ENCODE results near the gene SCARB1.
A peak's percentile ranks its signal among the peaks of the same experiment; 100 is the strongest.

The SCARB1 gene

DNA sequence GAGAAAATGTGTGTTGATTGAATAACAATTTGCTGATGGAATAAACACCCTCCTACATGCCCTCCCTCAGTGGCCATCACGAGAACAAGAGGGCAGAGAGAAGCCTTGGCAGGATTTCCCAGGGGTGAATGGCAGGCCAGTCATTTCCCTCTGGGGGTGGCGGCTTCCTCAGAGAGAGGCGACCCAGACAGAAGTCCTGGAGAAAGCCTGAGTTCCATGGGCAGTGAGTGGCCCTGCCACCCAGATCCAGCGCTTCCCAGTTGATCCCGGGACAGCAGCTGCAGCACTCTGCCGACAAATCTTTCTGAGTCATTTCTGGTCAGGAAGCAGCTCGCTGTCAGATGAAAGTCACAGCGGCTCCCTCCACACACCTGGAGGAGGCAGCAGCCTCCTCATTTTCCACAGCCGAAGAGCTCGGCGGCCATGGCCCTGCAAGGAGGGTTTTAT is 123.0 kb downstream of the SCARB1 start:
- Histone ChIP-seq H3K4me1 (ENCODE audit: control insufficient read depth in 1 of 2, insufficient read depth in 2 of 2, low read length in 2 of 2) (peaks cover 5 to 8% of the 10 kb centered on the region in 2 experiments), H3K4me3 (ENCODE audit: low read depth, low read length) (no peak overlapping the region), H3K79me1 (ENCODE audit: low read length) (peaks cover 2% of the 10 kb centered on the region), H4K12ac (ENCODE audit: low read depth, low read length) (no peak overlapping the region), H3K18ac (ENCODE audit: low read length) (no peak overlapping the region), H2BK12ac (ENCODE audit: low read length) (no peak overlapping the region), H3K9ac (ENCODE audit: low read length) (no peak overlapping the region), H2BK5ac (ENCODE audit: low read depth, low read length, poor library complexity) (no peak overlapping the region), H3K4ac (ENCODE audit: low read depth, low read length) (no peak overlapping the region), H4K8ac (ENCODE audit: low read depth, low read length) (no peak overlapping the region), H3K14ac (ENCODE audit: low read length) (no peak overlapping the region), H3K36me3 (ENCODE audit: control insufficient read depth in 1 of 2, insufficient read depth in 2 of 2, low read length in 2 of 2) (no peaks in the 10 kb centered on the region), H3K27ac (ENCODE audit: low read depth, low read length) (no peak overlapping the region), H3K27me3 (ENCODE audit: insufficient read depth, low read length) (no peaks in the 10 kb centered on the region), H2AFZ (ENCODE audit: insufficient read depth, low read length, poor library complexity) (no peak overlapping the region), H4K91ac (ENCODE audit: low read depth, low read length) (no peak overlapping the region), H3K4me2 (ENCODE audit: low read length) (no peak overlapping the region), H3K23ac (ENCODE audit: low read length) (no peak overlapping the region), H3K9me3 (ENCODE audit: insufficient read depth, low read depth, low read length) (peaks cover 5% of the 10 kb centered on the region), H2BK120ac (ENCODE audit: insufficient read depth, low read length, poor library complexity) (no peak overlapping the region), H3K79me2 (ENCODE audit: control insufficient read depth, insufficient read depth, low read length, poor library complexity) (no peaks in the 10 kb centered on the region), H2AK5ac (ENCODE audit: low read length) (no peak overlapping the region)
- no CpG with 5 or more reads among the region's 11 CpGs for WGBS (ENCODE audit: extremely low coverage, insufficient coverage, insufficient read length)
- peak; percentile 81 for DNase-seq

DNA sequence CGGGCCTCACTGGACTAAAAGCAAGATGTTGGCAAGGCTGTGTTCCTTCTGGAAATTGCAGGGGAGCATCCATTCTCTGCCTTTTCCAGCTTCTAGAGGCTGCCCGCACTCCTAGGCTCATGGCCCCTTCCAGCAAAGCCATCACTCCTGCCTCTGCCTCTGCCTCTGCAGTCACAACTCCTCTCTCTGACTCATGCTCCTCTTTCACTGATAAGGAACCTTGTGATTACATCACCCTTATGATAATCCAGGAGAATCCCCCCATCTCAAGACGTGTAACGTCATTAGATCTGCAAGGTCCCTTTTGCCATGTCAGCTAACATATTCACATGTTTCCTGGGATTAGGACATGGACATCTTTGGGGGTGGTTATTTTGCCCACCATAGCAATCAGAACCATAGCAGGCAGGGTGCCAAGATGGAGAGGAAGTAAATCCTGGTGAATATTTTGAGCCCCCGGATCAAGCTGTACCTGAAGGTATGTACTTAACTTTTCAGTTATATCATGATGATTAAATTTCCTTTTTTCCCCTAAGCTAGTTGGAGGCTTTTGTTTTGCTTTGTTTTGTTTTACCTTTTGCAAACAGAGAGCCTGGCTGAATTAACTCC is 123.6 kb downstream of the SCARB1 start:
- no peak overlapping the region for H3K18ac ChIP-seq (ENCODE audit: low read length)
- H3K27ac ChIP-seq (ENCODE audit: low read depth, low read length): no peak overlapping the region
- no peak overlapping the region for H2AFZ ChIP-seq (ENCODE audit: insufficient read depth, low read length, poor library complexity)
- H3K4me2 ChIP-seq (ENCODE audit: low read length): no peak overlapping the region
- no peak overlapping the region for H3K14ac ChIP-seq (ENCODE audit: low read length)
- no peaks in the 10 kb centered on the region for H3K79me1 ChIP-seq (ENCODE audit: low read length)
- H3K36me3 ChIP-seq (ENCODE audit: control insufficient read depth in 1 of 2, insufficient read depth in 2 of 2, low read length in 2 of 2): no peaks in the 10 kb centered on the region
- H2AK5ac ChIP-seq (ENCODE audit: low read length): no peak overlapping the region
- H3K9me3 ChIP-seq (ENCODE audit: insufficient read depth, low read depth, low read length): peaks cover 5% of the 10 kb centered on the region
- no peak overlapping the region for H2BK12ac ChIP-seq (ENCODE audit: low read length)
- H3K4me3 ChIP-seq (ENCODE audit: low read depth, low read length): no peak overlapping the region
- H3K23ac ChIP-seq (ENCODE audit: low read length): no peak overlapping the region
- DNase-seq: peak in 1 of 2 donors; percentile 68
- no peak overlapping the region for H4K8ac ChIP-seq (ENCODE audit: low read depth, low read length)
- H3K4ac ChIP-seq (ENCODE audit: low read depth, low read length): no peak overlapping the region
- no peak overlapping the region for H2BK5ac ChIP-seq (ENCODE audit: low read depth, low read length, poor library complexity)
- no peaks in the 10 kb centered on the region for H3K79me2 ChIP-seq (ENCODE audit: control insufficient read depth, insufficient read depth, low read length, poor library complexity)
- no peak overlapping the region for H4K91ac ChIP-seq (ENCODE audit: low read depth, low read length)
- H3K27me3 ChIP-seq (ENCODE audit: insufficient read depth, low read length): no peaks in the 10 kb centered on the region
- H3K9ac ChIP-seq (ENCODE audit: low read length): no peak overlapping the region
- no CpG with 5 or more reads among the region's 5 CpGs for WGBS (ENCODE audit: extremely low coverage, insufficient coverage, insufficient read length)
- no peak overlapping the region for H2BK120ac ChIP-seq (ENCODE audit: insufficient read depth, low read length, poor library complexity)
- H4K12ac ChIP-seq (ENCODE audit: low read depth, low read length): no peak overlapping the region
- H3K4me1 ChIP-seq (ENCODE audit: control insufficient read depth in 1 of 2, insufficient read depth in 2 of 2, low read length in 2 of 2): peaks cover 5 to 7% of the 10 kb centered on the region in 2 experiments

DNA sequence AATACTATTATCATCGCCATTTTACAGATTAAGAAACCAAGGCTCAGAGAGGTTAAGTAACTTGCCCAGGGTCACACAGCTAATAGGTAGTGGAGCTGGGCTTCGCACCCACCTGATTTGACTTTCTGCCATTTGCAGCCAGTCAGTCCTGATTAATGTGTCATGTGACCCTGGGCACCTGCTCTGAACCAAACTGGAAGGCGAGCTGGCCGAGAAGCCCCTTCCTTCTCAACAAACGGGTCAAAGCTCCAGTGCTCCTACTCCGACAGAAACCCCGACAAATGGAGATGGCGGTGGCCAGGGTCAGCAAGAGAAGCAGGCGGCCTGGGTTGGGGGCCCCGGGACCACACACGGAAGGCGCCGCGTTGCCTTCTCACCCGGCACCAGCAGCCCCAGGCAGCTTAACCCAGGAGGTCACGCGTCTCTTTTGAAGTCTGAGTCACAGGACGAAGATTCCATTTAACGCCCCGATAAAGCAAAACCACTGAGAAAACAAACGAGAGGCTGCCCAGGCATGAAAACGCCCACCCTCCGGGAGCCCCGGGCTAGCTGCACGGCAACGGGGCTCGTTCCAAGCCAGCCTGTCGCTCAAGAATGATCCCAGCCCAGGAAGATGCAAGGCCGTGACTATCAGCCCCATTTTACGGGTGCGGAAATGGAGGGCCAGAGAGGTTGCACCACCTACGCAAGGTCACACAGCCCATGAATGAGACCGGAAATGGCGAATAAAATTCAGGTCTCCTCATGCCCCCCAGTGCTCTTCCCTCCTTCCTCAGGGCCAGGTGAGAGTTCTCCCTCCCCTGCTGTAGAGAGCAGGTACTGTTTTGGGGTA is 124.8 kb downstream of the SCARB1 start:
- Histone ChIP-seq H3K23ac (ENCODE audit: low read length) (no peak overlapping the region), H3K9me3 (ENCODE audit: insufficient read depth, low read depth, low read length) (peaks cover 5% of the 10 kb centered on the region), H4K12ac (ENCODE audit: low read depth, low read length) (no peak overlapping the region), H2BK120ac (ENCODE audit: insufficient read depth, low read length, poor library complexity) (no peak overlapping the region), H2BK5ac (ENCODE audit: low read depth, low read length, poor library complexity) (no peak overlapping the region), H4K91ac (ENCODE audit: low read depth, low read length) (no peak overlapping the region), H2BK12ac (ENCODE audit: low read length) (no peak overlapping the region), H3K4me1 (ENCODE audit: control insufficient read depth in 1 of 2, insufficient read depth in 2 of 2, low read length in 2 of 2) (peaks cover 7 to 8% of the 10 kb centered on the region in 2 experiments), H3K4me3 (ENCODE audit: low read depth, low read length) (no peak overlapping the region), H3K9ac (ENCODE audit: low read length) (no peak overlapping the region), H3K79me2 (ENCODE audit: control insufficient read depth, insufficient read depth, low read length, poor library complexity) (no peaks in the 10 kb centered on the region), H3K27me3 (ENCODE audit: insufficient read depth, low read length) (no peaks in the 10 kb centered on the region), H3K18ac (ENCODE audit: low read length) (no peak overlapping the region), H3K4me2 (ENCODE audit: low read length) (no peak overlapping the region), H4K8ac (ENCODE audit: low read depth, low read length) (no peak overlapping the region), H3K4ac (ENCODE audit: low read depth, low read length) (no peak overlapping the region), H2AK5ac (ENCODE audit: low read length) (no peak overlapping the region), H2AFZ (ENCODE audit: insufficient read depth, low read length, poor library complexity) (no peak overlapping the region), H3K36me3 (ENCODE audit: control insufficient read depth in 1 of 2, insufficient read depth in 2 of 2, low read length in 2 of 2) (no peaks in the 10 kb centered on the region), H3K27ac (ENCODE audit: low read depth, low read length) (no peak overlapping the region), H3K14ac (ENCODE audit: low read length) (no peak overlapping the region), H3K79me1 (ENCODE audit: low read length) (no peaks in the 10 kb centered on the region)
- WGBS (ENCODE audit: extremely low coverage, insufficient coverage, insufficient read length): no CpG with 5 or more reads among the region's 34 CpGs
- DNase-seq: no peak

- Histone ChIP-seq H3K18ac (ENCODE audit: low read length) (no peak overlapping the region), H3K27me3 (ENCODE audit: insufficient read depth, low read length) (no peaks in the 10 kb centered on the region), H2BK12ac (ENCODE audit: low read length) (no peak overlapping the region), H3K4me1 (ENCODE audit: control insufficient read depth in 1 of 2, insufficient read depth in 2 of 2, low read length in 2 of 2) (peaks cover 8 to 9% of the 10 kb centered on the region in 2 experiments), H3K9ac (ENCODE audit: low read length) (no peak overlapping the region), H2BK5ac (ENCODE audit: low read depth, low read length, poor library complexity) (no peak overlapping the region), H3K23ac (ENCODE audit: low read length) (no peak overlapping the region), H2BK120ac (ENCODE audit: insufficient read depth, low read length, poor library complexity) (no peak overlapping the region), H3K79me2 (ENCODE audit: control insufficient read depth, insufficient read depth, low read length, poor library complexity) (no peaks in the 10 kb centered on the region), H3K4me3 (ENCODE audit: low read depth, low read length) (no peak overlapping the region), H3K14ac (ENCODE audit: low read length) (peak overlapping the region; percentile 20), H2AFZ (ENCODE audit: insufficient read depth, low read length, poor library complexity) (no peak overlapping the region), H4K91ac (ENCODE audit: low read depth, low read length) (no peak overlapping the region), H4K8ac (ENCODE audit: low read depth, low read length) (no peak overlapping the region), H3K4ac (ENCODE audit: low read depth, low read length) (no peak overlapping the region), H3K9me3 (ENCODE audit: insufficient read depth, low read depth, low read length) (peaks cover 5% of the 10 kb centered on the region), H4K12ac (ENCODE audit: low read depth, low read length) (no peak overlapping the region), H3K36me3 (ENCODE audit: control insufficient read depth in 1 of 2, insufficient read depth in 2 of 2, low read length in 2 of 2) (no peaks in the 10 kb centered on the region), H3K79me1 (ENCODE audit: low read length) (peaks cover under 1% of the 10 kb centered on the region), H2AK5ac (ENCODE audit: low read length) (no peak overlapping the region), H3K4me2 (ENCODE audit: low read length) (no peak overlapping the region), H3K27ac (ENCODE audit: low read depth, low read length) (no peak overlapping the region)
- DNase-seq: no peak
- WGBS (ENCODE audit: extremely low coverage, insufficient coverage, insufficient read length): no CpG with 5 or more reads among the region's 15 CpGs
Measured at GRCh38 chr12:124737772-124738635, 125.7 kb downstream of the SCARB1 start.
